GM18511 (cell line): Measurements from ENCODE around the gene CD48.
A peak's percentile ranks its signal among the peaks of the same experiment; 100 is the strongest.

ENCODE experiments used
- ATAC-seq: cut with Tn5 transposase; IDR thresholded peaks from one replicate; pipeline ENCODE4 v1.9.1; 2021; ENCODE audit warnings: mild to moderate bottlenecking, moderate library complexity; ENCODE audit not compliant: unreplicated experiment

CD48 gene

DNA sequence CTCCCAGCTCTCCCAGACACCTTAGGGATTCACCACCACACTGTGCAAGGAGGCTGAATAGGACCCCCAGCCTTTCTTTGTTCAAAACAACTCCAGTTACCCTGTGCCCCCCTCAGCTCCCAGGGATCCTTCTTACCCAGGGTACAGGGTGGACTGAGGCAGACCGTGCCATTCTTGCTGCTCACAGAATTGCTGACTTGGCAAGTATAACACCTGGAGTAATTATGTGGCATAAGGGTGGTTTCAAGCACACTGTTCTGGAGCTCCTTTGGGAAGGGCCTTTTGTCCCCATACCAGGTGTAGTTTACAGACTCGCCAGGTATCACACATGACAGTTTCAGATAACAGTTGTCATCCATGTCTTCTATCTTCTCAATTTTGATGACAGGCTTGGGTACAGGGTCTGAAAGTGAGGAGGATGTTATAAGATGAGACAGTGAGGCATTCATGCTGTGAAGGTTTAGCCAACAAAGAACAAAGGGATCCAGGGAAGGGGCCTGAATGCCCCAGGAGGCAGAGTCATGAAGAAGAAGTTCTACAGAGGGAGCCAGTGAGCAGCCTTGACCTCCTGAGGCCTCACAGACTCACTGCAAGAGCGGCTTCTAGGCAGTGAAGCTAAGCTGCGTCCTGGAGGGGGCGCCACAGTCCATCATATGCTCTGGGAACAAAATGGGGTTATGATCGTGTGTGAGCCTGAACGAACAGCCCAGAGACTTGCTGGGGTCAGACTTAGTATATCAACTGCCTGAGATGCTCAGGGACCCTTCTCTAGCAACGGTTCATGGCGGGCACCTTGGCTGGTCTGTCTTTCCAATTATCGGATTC, 30.3 kb downstream of the CD48 start:
- ATAC-seq: no peak

DNA sequence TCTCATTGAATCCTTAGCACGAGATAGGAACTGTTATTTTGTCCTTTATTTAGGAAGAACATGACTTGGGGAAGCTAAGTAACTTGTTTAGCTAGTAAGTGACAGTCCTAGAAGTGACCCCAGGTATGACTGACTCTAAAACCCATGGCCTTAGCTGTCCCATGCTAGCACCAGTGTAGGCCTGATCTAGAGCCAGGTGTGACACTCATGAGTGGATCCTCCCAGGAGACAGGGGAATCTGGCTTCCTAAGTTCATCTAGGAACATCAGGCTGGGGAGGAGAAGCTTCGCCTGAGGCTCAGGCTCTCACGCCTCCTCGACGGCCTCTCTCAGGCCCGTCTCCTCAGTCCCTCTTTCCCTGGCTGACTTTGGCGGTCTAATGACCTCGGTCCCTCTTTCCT, 31.2 kb downstream of the CD48 start:
- no peak for ATAC-seq

DNA sequence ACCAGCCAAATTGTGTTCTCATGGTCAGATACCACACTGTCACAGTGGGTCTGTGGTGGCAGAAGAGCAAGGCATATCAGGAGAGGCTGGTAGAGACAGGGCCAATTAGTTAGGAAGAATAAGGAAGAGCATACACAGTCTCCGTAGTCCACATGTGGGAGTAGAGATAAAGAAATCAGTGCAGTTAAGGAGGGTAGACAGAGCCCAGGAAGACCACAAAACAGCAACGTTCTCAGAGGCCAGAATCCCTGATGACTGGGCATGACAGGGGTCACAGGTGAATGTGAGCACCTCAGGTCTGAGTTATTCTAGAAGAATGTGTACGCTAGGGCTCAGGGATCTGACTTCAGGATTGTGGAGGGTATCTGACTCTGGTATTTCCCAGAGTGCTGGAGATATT, 31.7 kb downstream of the CD48 start:
- ATAC-seq: no peak

DNA sequence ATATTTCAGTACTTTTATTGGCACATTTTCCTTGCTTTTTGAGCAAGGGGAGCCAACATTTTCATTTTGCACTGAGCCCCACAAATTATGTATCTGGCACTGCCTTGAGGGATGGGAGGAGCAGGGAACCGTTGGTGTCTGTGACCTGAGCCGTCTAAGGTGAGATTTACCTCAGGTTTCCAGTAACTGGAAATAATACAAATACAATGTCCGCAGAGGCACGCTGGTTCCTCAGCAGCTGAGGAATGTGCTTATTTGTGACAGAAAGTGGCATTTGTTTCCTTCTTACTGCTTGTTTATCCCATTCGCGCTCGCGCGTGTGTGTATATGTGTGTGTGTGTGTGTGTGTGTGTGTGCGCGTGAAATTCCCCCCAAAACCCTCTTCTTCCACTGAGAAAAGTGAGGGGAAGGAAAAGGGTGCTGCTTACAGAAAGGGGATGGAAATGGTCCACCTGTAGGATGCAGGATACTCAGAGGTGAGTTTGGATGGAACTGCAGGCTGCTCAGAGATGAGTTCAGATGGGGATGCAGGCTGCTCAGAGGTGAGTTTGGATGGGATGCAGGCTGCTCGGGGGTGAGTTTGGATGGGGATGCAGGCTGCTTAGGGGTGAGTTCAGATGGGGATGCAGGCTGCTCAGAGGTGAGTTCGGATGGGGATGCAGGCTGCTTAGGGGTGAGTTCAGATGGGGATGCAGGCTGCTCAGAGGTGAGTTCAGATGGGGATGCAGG, 34.6 kb downstream of the CD48 start:
- ATAC-seq: no peak

DNA sequence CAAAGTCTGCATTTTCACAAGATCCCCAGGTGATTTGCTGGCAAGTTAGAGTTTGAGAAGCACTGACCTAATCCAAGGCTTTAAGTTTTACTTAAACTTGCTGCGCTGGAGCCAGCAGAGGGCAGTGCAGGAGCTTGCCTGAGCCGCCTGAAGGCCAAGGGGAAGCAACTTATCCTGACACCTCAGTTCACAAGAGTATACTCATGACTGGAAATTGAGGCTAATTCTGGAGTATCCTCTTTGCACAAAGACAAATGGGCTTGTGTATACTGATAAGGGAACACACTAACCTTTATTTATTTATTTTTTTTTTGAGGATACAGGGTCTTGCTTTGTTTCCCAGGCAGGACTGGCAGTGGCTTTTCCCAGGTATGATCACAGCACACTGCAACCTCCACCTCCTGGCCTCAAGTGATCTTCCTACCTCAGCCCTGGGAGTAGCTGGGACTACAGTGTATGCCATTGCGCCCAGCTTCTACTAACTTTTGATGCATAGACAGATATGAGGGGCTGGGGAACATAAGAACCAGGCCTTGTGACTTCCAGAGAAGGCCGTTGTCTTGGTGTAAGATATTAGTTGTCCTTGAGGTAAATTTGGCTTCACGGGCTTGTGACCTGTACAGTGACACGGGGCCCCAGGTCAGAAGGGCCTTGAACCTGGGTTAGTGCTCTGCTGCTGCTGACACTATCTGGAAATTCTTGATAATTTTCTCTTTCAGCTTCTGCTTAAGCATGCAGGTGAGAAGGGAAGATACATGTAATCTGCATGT, 35.8 kb downstream of the CD48 start:
- ATAC-seq: peak; percentile 70

DNA sequence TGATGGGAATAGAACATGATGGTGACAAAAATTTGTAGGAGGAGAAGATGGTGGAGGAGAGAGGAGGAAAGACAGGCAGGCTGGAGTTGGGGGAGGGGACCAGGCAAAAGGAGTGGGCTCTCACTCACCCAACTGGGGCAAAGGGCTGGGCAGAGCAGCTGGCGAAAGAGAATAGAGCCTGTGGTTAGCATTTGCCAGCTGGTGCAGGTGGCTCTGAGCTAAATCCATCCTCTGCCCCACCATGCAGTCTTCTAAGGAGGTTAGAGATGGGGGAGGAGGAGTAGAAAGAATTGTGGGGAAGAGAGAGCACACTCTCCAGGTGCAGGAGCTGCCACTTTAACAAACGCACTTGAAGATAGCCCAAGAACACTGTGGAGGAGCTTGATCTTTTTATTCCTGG, 37.2 kb downstream of the CD48 start:
- ATAC-seq: peak; percentile 43

DNA sequence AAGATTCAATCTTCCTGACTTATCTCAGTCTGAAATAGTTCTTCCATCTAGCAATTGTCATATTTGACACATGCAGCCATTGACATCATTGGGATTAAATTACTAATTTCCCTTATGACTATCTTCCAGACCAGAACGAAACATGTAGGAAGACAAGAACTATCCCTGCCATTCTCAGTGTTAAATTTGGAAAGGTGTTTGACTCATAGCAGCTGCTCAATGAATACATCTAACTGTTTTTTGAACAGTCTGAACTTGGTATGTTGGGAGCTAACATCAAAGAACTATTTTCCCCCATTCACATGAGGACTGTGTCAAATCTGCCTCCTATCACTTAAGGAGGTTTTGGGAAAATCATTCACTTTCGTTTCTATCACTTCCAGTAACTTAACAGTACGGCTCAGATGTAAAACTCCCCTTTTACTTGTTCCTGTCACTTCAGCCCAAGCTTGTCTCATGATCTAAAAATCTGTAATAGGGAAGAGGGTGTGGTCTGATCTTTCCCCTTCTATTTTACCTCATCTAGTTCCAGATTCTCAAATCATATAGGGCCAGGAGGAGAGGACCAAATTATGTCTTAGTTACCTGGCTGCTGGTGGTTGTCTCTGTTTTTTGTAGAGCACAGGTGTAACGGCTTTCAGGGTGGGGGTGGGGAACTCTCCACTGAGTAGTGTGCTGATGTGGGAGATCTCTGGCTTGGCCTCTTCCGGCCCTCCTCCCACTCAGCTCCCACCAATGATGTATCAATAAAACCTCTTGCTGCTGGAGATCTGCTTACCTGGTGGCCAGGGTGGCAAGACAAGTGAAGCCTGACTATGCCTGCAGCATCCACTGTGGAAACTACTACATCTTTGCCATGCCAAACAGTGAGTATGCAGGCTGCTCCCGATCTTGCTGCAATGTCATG, 38.6 kb downstream of the CD48 start:
- ATAC-seq: no peak

DNA sequence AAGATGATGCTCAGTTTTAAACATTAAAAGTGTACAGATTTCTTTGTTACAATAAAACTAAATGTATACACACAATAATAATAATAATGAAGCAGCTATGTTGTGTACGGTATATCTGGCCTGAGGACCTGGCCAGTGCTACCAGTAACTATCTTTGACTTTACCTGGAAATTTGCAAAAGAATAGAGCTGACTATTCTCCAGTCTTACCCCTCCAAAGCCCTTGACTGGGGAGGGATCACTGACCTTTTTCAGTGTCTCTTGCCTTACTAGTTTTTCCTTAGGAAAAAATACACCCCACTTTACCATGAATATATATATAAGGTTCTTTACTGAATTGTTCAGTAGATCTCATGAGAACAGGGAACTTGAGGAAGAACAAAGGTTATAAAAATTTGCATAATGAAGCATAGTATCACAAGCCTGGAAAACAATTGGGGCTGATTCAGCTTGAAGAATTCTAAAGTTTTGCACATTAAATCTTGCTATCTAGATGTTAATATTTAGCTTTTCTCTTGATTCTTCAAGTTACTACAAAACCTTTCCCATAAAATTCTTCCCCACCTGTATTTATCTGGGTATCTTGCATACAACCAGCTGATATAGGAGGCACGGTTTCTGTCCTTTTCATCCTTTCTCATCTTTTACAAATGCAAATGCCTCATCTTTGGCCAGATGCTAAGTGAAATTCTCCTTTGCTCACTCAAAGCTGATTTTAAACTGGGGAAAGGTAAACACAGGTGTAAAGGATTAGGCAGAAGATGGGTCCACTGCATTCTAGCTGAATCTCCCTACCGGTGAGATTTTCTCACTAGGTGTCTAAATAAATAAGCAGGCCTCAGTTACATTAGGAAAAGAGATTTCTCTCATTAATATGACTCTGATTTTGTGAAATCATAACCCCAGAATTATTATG, 39.8 kb downstream of the CD48 start:
- ATAC-seq: no peak

DNA sequence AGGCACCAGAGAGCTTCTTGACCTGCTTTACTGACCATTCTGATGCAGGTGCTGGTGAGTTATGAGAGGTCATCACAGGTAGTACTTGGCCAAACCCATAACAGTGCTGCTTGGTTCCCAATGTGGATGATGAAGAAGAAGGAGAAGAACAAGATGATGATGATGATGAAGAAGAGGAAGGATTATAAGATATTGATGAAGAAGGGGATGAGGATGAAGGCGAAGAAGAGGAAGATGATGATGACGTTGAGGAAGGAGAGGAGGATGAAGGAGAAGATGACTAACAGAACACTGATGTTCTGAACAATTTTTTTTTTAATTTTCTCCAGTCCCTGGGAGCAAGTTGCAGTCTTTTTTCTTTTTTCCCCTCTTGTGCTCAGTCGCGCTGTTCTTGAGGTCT, 40.9 kb downstream of the CD48 start:
- ATAC-seq: no peak

DNA sequence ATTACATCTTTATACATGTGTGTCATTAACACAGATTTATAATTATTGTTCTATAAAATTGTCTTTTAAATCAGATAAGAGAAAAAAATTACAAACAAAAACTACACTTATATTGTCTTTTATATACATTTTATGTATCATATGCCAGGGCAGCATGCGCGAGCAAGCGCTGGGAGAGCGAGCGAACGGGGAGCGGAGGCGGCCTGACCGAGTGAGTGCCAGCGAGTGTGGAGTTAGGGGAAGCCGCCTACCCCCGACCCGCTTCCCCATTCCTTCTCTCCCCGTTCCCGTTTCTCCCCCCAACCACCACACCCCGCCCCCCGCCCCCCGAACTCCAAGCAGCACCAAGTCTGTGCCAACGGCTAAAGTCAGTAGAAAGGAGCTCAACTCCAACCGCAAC, 41.8 kb downstream of the CD48 start:
- ATAC-seq: no peak

DNA sequence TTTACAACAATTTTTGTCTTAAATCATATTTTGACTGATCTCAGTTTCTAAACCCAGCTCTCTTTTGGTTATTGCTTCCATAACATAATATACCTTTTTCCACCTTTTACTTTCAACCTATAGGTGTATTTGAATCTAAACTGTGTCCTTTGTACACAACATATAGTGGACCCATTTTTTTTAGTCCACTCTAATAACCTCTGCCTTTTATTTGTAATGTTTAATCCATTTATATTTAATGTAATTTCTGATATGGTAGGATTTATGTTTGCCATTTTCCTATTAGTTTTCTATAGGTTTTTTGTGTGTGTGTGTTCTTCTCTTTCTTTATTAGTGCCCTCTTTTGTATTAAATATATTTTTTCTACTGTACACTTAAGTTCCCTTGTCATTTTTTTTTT, 42.3 kb downstream of the CD48 start:
- ATAC-seq: no peak

DNA sequence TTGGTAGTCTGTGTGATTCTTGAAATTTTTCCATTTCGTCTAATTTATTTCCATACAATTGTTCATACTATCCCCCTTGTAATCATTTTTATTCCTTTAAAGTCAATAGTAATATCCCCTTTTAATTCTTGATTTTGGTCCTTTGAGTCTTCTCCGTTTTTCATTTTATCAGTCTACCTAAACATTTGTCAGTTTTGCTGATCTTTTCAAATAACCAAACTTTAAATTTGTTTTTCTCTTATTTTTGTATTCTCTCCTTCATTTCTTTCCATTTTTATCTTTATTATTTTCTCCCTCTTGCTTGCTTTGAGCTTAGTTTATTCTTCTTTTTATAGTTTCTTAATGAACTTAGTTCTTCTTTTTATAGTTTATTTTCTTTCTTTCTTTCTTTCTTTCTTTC, 43.7 kb downstream of the CD48 start:
- ATAC-seq: no peak

DNA sequence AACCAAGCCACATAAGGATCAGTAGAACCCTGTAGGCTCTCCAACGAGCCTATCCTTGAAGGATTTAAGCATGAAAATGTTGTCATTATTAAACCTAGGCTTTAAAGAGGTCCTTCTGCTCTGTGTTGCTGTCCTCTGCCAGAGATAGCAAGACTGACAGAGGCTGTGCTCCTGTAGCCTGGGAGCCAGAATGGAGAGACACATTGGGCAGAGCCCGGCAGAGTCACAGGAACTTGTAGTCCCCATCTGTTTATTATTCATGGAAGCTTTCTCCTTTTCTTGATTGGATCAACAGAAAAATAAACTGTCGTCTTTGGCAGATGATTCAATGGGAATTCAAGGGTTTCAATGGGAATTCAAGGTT, 45.6 kb downstream of the CD48 start:
- ATAC-seq: no peak

DNA sequence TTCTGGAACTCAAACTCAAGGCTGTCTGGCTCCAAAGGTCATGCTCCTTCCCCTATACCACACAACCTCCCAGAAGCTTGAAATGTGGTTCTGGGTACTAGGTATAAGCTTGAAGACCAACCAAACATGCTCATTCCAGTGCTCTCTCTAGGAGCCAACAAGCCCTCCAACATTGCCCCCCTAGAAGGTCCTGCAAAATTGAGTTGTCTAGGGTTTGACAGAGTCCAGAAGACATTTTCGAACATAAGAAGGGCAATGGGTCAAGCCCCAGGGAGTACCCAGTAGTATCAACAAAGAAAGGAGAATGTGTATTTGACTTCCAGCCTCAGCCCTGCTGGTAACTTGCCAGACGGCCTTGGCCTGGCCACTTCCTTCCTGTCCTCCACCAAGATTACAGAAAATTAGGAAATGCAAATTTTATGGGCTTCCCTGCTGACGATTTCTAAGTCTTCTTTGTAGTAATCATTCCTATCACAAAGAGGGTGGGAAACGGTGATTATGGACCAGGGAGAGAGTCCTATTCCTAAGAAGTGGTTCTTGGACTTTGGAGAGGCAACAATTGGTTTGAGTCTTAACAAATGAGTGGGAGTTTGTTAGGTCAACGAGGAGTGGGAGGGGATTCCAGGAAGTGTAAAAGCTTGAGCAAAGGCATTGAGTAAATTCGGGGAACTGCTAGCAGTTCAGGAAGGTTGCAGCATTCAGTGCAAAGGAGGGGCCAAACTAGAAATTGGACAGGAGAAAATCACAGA, 46.1 kb downstream of the CD48 start:
- ATAC-seq: peak; percentile 28

DNA sequence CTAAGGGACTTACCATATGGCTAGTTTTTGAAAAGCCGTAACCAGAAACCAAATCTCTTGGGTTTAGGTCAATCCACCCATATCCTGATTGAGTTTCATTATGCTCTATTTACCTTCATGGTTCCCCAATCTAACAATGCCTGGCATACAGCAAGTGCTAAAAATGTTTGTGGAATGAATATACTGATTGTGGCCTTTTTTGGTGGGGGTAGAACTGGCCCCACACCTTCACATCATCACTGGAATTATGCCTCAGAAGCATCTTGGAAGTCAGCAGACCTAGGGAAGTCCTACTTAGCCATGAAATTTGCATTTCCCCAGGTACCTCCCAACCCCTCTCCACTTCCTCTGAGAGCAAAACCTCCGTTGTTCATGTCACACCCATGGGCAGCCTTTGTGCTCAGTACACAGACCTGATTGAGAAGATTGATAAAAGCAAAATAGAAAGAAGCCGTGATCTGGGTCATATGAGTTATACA, 47.0 kb downstream of the CD48 start:
- ATAC-seq: peak; percentile 76

DNA sequence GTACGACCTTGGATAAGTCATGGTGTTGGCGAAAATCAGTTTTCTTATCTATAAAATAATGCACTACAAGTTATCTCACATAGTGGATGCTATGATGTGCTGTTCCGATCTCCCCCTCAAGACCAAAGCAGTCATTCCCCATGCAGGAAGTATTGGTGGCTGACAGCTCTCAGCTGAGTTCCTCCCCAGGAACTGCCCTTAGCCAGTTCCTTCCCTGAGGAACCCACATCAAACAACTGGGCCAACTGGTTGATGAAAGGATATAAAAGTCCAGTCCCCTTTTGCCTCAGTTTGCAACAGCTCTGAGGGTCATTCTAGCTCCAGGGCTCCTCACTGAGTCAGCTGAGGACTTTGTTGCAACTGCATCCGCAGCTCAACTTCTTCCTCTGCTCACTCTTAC, 48.7 kb downstream of the CD48 start:
- no peak for ATAC-seq

DNA sequence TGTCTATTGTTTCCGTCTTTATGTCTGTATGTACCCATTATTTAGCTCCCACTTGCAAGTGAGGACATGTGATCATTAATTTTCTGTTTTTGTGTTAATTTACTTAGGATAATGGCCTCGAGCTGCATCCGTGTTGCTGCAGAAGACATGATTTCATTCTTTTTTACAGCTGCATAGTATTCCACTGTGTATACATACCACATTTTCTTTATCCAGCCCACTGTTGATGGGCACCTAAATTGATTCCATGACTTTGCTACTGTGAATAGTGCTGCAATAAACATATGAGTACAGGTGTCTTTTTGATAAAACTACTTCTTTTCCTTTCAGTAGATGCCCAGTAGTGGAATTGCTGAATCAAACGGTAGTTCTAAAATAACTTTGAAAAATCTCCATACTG, 52.1 kb downstream of the CD48 start:
- ATAC-seq: no peak

DNA sequence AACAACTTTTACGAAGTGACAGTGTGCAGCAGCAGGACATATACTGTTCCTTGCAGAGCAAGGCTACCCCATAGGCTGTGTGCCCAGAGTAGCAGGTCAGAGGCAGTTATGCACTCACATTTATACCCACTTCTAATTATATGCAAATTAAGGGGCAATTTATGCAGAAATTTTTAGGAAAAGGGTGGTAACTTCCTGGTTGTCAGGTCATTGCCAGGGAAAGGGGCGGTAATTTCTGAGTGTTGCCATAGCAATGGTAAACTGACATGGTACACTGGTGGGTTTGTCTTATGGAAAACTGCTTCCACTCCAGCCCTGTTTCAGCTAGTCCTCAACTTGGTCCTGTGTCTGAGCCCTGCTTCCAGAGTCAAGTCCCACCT, 52.8 kb downstream of the CD48 start:
- no peak for ATAC-seq
